Epithelial cell of proximal tubule (primary cell): Measurements from ENCODE around the gene HLA-DPA1. TPM values are rescaled to one million over a fixed set of nuclear protein-coding genes. Genes with fewer than 3 reads are reported as not detected.
"Not testable (repeated sequence)": the region's sequence is repeated elsewhere in the genome, so short reads cannot be mapped to it uniquely, and the experiment has no call there.

Experiments
- DNase-seq: peaks from one replicate; pipeline ENCODE4 v3.0.0-alpha.2; 2011; ENCODE audit warnings: low read depth
- H3K4me3 ChIP-seq: 2 replicates; pipeline ENCODE4 v1.5.1; 2011; ENCODE audit warnings: low read depth, mild to moderate bottlenecking, low read length
- CTCF ChIP-seq: conservative IDR thresholded peaks from 2 replicates; pipeline ENCODE4 v1.5.1; 2012; ENCODE audit warnings: low read depth, mild to moderate bottlenecking, low read length
- total RNA-seq: library from RNA; depleted of rRNA; stranded (reverse); fragments of >200 nt; gene quantifications from 2 replicates; pipeline ENCODE4 v1.2.3, GENCODE V29; 2015

The HLA-DPA1 gene
- total RNA-seq, 1 donor from 2014 or later, result 6.8 TPM

- no peak for TF ChIP-seq CTCF
- H3K4me3 ChIP-seq, result no peak overlapping the region
- DNase-seq, result no peak
Measured at GRCh38 chr6:33105916-33106871, 32.7 kb upstream of the HLA-DPA1 start.

GRCh38 chr6:33105386-33105785, 31.9 kb upstream of the HLA-DPA1 start:
- no peak for TF ChIP-seq CTCF
- DNase-seq, result no peak
- no peak overlapping the region for H3K4me3 ChIP-seq

GRCh38 chr6:33104887-33105286, 31.4 kb upstream of the HLA-DPA1 start:
- H3K4me3 ChIP-seq, result no peak overlapping the region
- no peak for TF ChIP-seq CTCF
- no peak for DNase-seq

GRCh38 chr6:33103776-33104175, 30.3 kb upstream of the HLA-DPA1 start:
- no peak for DNase-seq
- no peak for TF ChIP-seq CTCF
- no peak overlapping the region for H3K4me3 ChIP-seq

- not testable (repeated sequence) for H3K4me3 ChIP-seq
Measured at GRCh38 chr6:33101121-33101737, 27.8 kb upstream of the HLA-DPA1 start.

GRCh38 chr6:33095681-33096080, 22.2 kb upstream of the HLA-DPA1 start:
- DNase-seq, result no peak
- H3K4me3 ChIP-seq, result no peak overlapping the region
- no peak for TF ChIP-seq CTCF

More at GRCh38 chr6:33101121-33101737, 27.8 kb upstream of the HLA-DPA1 start:
- not testable (repeated sequence) for DNase-seq

- H3K4me3 ChIP-seq, result no peak overlapping the region
- no peak for DNase-seq
- no peak for TF ChIP-seq CTCF
Measured at GRCh38 chr6:33093855-33094254, 20.4 kb upstream of the HLA-DPA1 start.
